HG03571 (cell line): ENCODE measurements around the gene DGKZ.
"Not testable (repeated sequence)": the region's sequence is repeated elsewhere in the genome, so short reads cannot be mapped to it uniquely, and the experiment has no call there.

Experiments
- ATAC-seq: cut with Tn5 transposase; IDR thresholded peaks from one replicate; pipeline ENCODE4 v1.9.1; 2021; ENCODE audit not compliant: unreplicated experiment

The DGKZ gene

GRCh38 chr11:46346886-46347636 lies at the start of gene DGKZ:
DGKZ (plus strand) TSS chr11:46347463; CDS start chr11:46347660, 197 bp downstream.
- peak; percentile 55 for ATAC-seq

GRCh38 chr11:46298699-46299433 lies 48.4 kb upstream of the DGKZ start:
- ATAC-seq, result no peak

- ATAC-seq, result no peak
Measured at GRCh38 chr11:46299451-46299961, 47.8 kb upstream of the DGKZ start.

GRCh38 chr11:46300270-46300669 lies 47.0 kb upstream of the DGKZ start:
- no peak for ATAC-seq

GRCh38 chr11:46302866-46303265 lies 44.4 kb upstream of the DGKZ start:
- ATAC-seq, result no peak

GRCh38 chr11:46304036-46304435 lies 43.2 kb upstream of the DGKZ start:
- not testable (repeated sequence) for ATAC-seq

- no peak for ATAC-seq
Measured at GRCh38 chr11:46304605-46305179, 42.6 kb upstream of the DGKZ start.

GRCh38 chr11:46305295-46305694 lies 42.0 kb upstream of the DGKZ start:
- ATAC-seq, result no peak

- no peak for ATAC-seq
Measured at GRCh38 chr11:46306296-46306853, 40.9 kb upstream of the DGKZ start.

GRCh38 chr11:46307369-46307768 lies 39.9 kb upstream of the DGKZ start:
- no peak for ATAC-seq

GRCh38 chr11:46307785-46308341 lies 39.4 kb upstream of the DGKZ start:
- ATAC-seq, result no peak

- no peak for ATAC-seq
Measured at GRCh38 chr11:46308631-46309419, 38.4 kb upstream of the DGKZ start.

- no peak for ATAC-seq
Measured at GRCh38 chr11:46309814-46310259, 37.4 kb upstream of the DGKZ start.

GRCh38 chr11:46315033-46315738 lies 32.1 kb upstream of the DGKZ start:
- ATAC-seq, result no peak

GRCh38 chr11:46315783-46316563 lies 31.3 kb upstream of the DGKZ start:
- ATAC-seq, result no peak

- ATAC-seq, result no peak
Measured at GRCh38 chr11:46319074-46319453, 28.2 kb upstream of the DGKZ start.

GRCh38 chr11:46321757-46322156 lies 25.5 kb upstream of the DGKZ start:
- no peak for ATAC-seq

GRCh38 chr11:46322759-46323158 lies 24.5 kb upstream of the DGKZ start:
- ATAC-seq, result no peak
